ENCODE measurements around the gene SUN2.

The SUN2 gene

DNA sequence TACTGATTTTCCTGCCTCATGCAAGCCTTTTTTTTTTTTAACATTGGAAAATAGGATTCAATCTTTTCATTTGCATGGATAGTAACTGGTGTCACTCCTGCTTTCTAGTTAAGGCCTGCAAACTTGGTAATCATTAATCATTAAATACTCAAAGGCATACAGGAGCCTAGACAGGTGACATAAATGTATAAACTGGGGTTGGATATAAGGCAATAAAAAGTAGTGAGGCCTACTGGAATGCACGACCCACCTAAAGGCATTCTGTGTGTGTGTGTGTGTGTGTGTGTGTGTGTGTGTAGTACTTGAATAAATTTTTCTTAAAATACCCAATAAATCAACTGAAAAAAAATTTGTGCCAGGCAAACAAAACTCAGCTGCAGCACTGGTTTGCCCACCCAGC is 66.1 kb downstream of the SUN2 start:
- DNase-seq: no peak

GRCh38 chr22:38685761-38686160 is 70.0 kb downstream of the SUN2 start:
- DNase-seq: no peak

GRCh38 chr22:38684895-38685294 is 70.9 kb downstream of the SUN2 start:
- no peak for DNase-seq

All from activated CD8-positive, alpha-beta memory T cell treated with anti-CD3 and anti-CD28 coated beads, Interleukin-2, amount 50 U/mL, for 4 hours (primary cell).